Fibroblast of pulmonary artery (primary cell): ENCODE measurements around the gene GAS2.

Experiments
- DNase-seq: peaks from one replicate; pipeline ENCODE4 v3.0.0-alpha.2; 2010; ENCODE audit warnings: low read depth
- H3K4me3 ChIP-seq: replicated peaks from 2 replicates; pipeline ENCODE4 v1.5.1; 2011; ENCODE audit warnings: low read depth, mild to moderate bottlenecking, control low read depth, low read length, moderate library complexity
- CTCF ChIP-seq: IDR thresholded peaks from 2 replicates; pipeline ENCODE4 v1.5.1; 2011; ENCODE audit warnings: mild to moderate bottlenecking, control low read depth, low read length, inconsistent platforms; ENCODE audit errors: missing control alignments

Gene GAS2

GRCh38 chr11:22733475-22734248, 67.3 kb downstream of the GAS2 start:
- H3K4me3 ChIP-seq, result no peak overlapping the region
- no peak for TF ChIP-seq CTCF
- no peak for DNase-seq

- TF ChIP-seq CTCF, result no peak
- peak; percentile 22 for DNase-seq
- no peak overlapping the region for H3K4me3 ChIP-seq
Measured at GRCh38 chr11:22734628-22735345, 68.4 kb downstream of the GAS2 start.

GRCh38 chr11:22742157-22742613, 75.8 kb downstream of the GAS2 start:
- no peak for DNase-seq
- TF ChIP-seq CTCF, result no peak

GRCh38 chr11:22749536-22749935, 83.1 kb downstream of the GAS2 start:
- TF ChIP-seq CTCF, result no peak
- no peak overlapping the region for H3K4me3 ChIP-seq
- no peak for DNase-seq

More at GRCh38 chr11:22742157-22742613, 75.8 kb downstream of the GAS2 start:
- no peak overlapping the region for H3K4me3 ChIP-seq

GRCh38 chr11:22752908-22753310, 86.5 kb downstream of the GAS2 start:
- H3K4me3 ChIP-seq, result no peak overlapping the region
- TF ChIP-seq CTCF, result no peak
- DNase-seq, result no peak

GRCh38 chr11:22753416-22753815, 87.0 kb downstream of the GAS2 start:
- H3K4me3 ChIP-seq, result no peak overlapping the region
- no peak for TF ChIP-seq CTCF
- no peak for DNase-seq
